Measurements from ENCODE around the gene OR52M1. TPM values are rescaled to one million over a fixed set of nuclear protein-coding genes. Genes with fewer than 3 reads are reported as not detected.

Gene OR52M1
- total and polyA plus RNA-seq, 4 experiments from 2014 or later, result not detected

- Histone ChIP-seq H3K27me3 (ENCODE audit: insufficient read depth, low read length) (no peaks in the 10 kb centered on the region), H3K36me3 (ENCODE audit: insufficient read depth, low read length) (no peaks in the 10 kb centered on the region), H3K4me1 (ENCODE audit: insufficient read depth, low read length) (no peaks in the 10 kb centered on the region), H3K4me3 (ENCODE audit: low read length in 2 of 2) (no peak overlapping the region), H3K27ac (ENCODE audit: low read depth, low read length) (no peak overlapping the region), H3K9me3 (ENCODE audit: control insufficient read depth in 1 of 2, low read length in 2 of 2) (no peaks in the 10 kb centered on the region)
- CTCF ChIA-PET (ENCODE audit: partially characterized antibody), result interaction anchor here (1.6 to 7.8 kb wide), 2 partner anchors 52 to 359 kb away, joined by 3 to 151 read pairs; no protein-coding TSS in a partner anchor
- Mint-ChIP-seq H3K36me3 (no peaks in the 10 kb centered on the region), H3K27me3 (peaks cover 3 to 7% of the 10 kb centered on the region in 2 donors), H3K4me3 (no peak overlapping the region), H3K4me1 (no peaks in the 10 kb centered on the region), H3K9me3 (no peaks in the 10 kb centered on the region), H3K27ac (no peak overlapping the region)
- POLR2A ChIA-PET (ENCODE audit: partially characterized antibody), result no interaction called here
- no peak for DNase-seq
- intact Hi-C loops (cut with micrococcal nuclease), result no loop called here
Observed at GRCh38 chr11:4543561-4543960, 1.4 kb upstream of the OR52M1 start.

DNA sequence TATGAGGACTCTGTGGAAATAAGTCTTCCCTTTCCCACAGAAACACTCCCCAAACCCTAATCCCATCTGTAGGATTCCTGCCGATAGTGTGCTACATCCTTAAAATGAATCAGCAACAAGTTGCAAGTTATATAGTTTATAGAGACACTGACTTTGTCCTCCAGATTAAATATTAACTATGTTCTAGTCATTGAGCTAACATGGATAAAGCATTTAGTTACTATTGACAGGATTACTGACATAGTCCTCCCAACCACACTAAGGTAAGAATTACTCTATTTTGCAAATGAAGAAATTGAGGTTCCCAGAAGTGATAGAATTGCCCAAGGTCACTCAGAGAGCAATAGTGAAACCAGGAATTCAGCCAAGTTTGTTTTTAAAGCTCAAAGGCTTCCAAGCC is 1.9 kb downstream of the OR52M1 start:
- Mint-ChIP-seq H3K27me3 (peaks cover 10 to 11% of the 10 kb centered on the region in 2 donors), H3K4me3 (no peak overlapping the region), H3K27ac (no peak overlapping the region), H3K36me3 (no peaks in the 10 kb centered on the region), H3K9me3 (peaks cover 0 to 3% (median 0%) of the 10 kb centered on the region in 8 donors), H3K4me1 (no peaks in the 10 kb centered on the region)
- Histone ChIP-seq H3K27me3 (ENCODE audit: insufficient read depth, low read length) (no peaks in the 10 kb centered on the region), H3K9me3 (ENCODE audit: control insufficient read depth in 1 of 2, low read length in 2 of 2) (no peaks in the 10 kb centered on the region), H3K4me3 (ENCODE audit: low read length in 2 of 2) (no peak overlapping the region), H3K4me1 (ENCODE audit: insufficient read depth, low read length) (no peaks in the 10 kb centered on the region), H3K27ac (ENCODE audit: low read depth, low read length) (no peak overlapping the region), H3K36me3 (ENCODE audit: insufficient read depth, low read length) (no peaks in the 10 kb centered on the region)
- no peak for DNase-seq
- intact Hi-C loops (cut with micrococcal nuclease), result no loop called here
- ChIA-PET CTCF (ENCODE audit: partially characterized antibody) (interaction anchor here (2.0 kb wide), 1 partner anchor 359 kb away, joined by 13 read pairs; no protein-coding TSS in a partner anchor), POLR2A (ENCODE audit: partially characterized antibody) (no interaction called here)

- ChIA-PET CTCF (ENCODE audit: partially characterized antibody) (interaction anchor here (2.0 kb wide), 1 partner anchor 360 kb away, joined by 13 read pairs; no protein-coding TSS in a partner anchor), POLR2A (ENCODE audit: partially characterized antibody) (no interaction called here)
- Histone ChIP-seq H3K4me1 (ENCODE audit: insufficient read depth, low read length) (no peaks in the 10 kb centered on the region), H3K36me3 (ENCODE audit: insufficient read depth, low read length) (no peaks in the 10 kb centered on the region), H3K9me3 (ENCODE audit: control insufficient read depth in 1 of 2, low read length in 2 of 2) (no peaks in the 10 kb centered on the region), H3K27ac (ENCODE audit: low read depth, low read length) (no peak overlapping the region), H3K27me3 (ENCODE audit: insufficient read depth, low read length) (no peaks in the 10 kb centered on the region), H3K4me3 (ENCODE audit: low read length in 2 of 2) (no peak overlapping the region)
- H3K27ac Mint-ChIP-seq, result no peak overlapping the region
- intact Hi-C loops (cut with micrococcal nuclease), result no loop called here
- no peak for DNase-seq
- no peaks in the 10 kb centered on the region for H3K4me1 Mint-ChIP-seq
- H3K36me3 Mint-ChIP-seq, result no peaks in the 10 kb centered on the region
- H3K4me3 Mint-ChIP-seq, result no peak overlapping the region
- H3K9me3 Mint-ChIP-seq, result peaks cover 0 to 3% (median 0%) of the 10 kb centered on the region in 8 donors
- H3K27me3 Mint-ChIP-seq, result peaks cover 9 to 11% of the 10 kb centered on the region in 2 donors
Observed at GRCh38 chr11:4547416-4547815, 2.4 kb downstream of the OR52M1 start.

DNA sequence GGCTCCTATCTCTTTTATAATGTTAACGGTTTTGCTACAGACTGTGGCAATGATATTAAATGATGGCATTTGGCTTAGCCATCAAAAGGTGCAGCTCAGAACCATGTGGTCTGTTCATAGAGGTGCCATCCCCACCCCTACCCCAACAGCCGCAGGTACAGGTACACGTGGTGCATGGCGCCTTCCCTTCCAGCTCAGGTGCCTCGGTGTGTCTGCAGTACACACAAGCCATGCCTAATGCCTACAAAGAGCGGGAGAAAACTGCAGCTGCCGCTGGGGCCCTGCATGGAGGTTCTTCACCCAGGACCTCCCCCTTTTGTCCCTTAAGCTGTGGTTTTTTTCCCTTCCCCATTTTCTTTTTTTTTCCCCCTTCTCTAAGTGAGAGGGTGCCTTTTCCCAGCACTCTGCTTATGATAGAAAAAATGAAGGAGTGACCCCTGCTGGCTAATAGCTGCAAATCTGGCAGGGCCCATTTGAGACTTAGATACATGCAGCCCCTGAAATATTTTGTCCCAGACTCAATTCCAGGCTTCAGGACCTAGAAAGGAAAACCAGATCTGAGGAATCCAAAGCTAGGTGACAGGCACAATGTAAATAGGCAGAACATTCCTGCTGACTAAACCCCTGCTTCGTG is 6.5 kb downstream of the OR52M1 start:
- Mint-ChIP-seq H3K36me3 (no peaks in the 10 kb centered on the region), H3K4me3 (no peak overlapping the region), H3K9me3 (peaks cover 0 to 3% (median under 1%) of the 10 kb centered on the region in 8 donors), H3K4me1 (no peaks in the 10 kb centered on the region), H3K27me3 (peaks cover 21 to 22% of the 10 kb centered on the region in 2 donors), H3K27ac (no peak overlapping the region)
- Histone ChIP-seq H3K27ac (ENCODE audit: low read depth, low read length) (no peak overlapping the region), H3K4me3 (ENCODE audit: low read length in 2 of 2) (no peak overlapping the region), H3K36me3 (ENCODE audit: insufficient read depth, low read length) (no peaks in the 10 kb centered on the region), H3K4me1 (ENCODE audit: insufficient read depth, low read length) (no peaks in the 10 kb centered on the region), H3K9me3 (ENCODE audit: control insufficient read depth in 1 of 2, low read length in 2 of 2) (no peaks in the 10 kb centered on the region), H3K27me3 (ENCODE audit: insufficient read depth, low read length) (peaks cover 3% of the 10 kb centered on the region)
- intact Hi-C loops (cut with micrococcal nuclease), result no loop called here
- ChIA-PET CTCF (ENCODE audit: partially characterized antibody) (interaction anchor here (1.1 to 1.5 kb wide), 3 partner anchors 10 to 364 kb away, joined by 4 to 5 read pairs (median 5); no protein-coding TSS in a partner anchor), POLR2A (ENCODE audit: partially characterized antibody) (no interaction called here)
- no peak for DNase-seq

DNA sequence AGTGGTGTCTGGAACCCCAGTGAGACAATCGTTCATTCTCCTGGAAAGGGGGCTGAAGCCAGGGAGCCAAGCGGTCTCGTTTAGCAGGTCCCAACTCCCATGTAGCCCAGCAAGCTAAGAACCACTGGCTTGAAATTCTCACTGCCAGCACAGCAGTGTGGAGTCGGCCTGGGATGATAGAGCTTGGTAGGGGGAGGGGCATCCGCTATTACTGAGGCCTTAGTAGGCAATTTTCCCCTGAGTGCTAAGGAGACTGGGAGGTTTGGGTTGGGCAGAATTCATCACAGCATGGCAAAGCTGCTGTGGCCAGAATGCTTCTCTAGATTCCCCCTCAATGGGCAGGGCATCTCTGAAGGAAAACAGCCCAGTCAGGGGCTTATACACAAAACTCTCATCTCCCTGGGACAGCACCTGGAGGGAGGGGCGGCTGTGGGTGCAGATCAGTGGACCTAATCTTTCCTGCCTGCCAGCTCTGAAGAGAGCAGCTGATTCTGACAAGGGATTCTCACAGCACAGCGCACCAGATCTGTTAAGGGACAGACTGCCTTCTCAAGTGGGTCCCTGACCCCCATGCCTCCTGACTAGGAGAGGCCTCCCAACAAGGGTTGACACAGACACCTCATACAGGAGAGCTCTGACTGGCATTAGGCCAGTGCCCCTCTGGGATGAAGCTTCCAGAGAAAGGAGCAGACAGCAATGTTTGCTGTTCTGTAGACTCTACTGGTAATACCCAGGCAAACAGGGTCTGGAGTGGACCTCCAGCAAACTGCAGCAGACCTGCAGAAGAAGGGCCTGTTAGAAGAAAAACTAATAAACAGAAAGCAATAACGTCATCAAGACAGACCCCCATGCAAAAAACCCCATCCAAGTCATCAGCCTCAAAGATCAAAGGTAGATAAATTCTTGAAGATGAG is 14.8 kb downstream of the OR52M1 start:
- Mint-ChIP-seq H3K4me3 (no peak overlapping the region), H3K4me1 (no peaks in the 10 kb centered on the region), H3K9me3 (peaks cover 0 to 18% (median 14%) of the 10 kb centered on the region in 8 donors), H3K36me3 (peaks cover 0 to 6% of the 10 kb centered on the region in 2 donors), H3K27ac (no peak overlapping the region), H3K27me3 (peaks cover 16 to 24% of the 10 kb centered on the region in 2 donors)
- ChIA-PET CTCF (ENCODE audit: partially characterized antibody) (interaction anchor here (1.4 kb wide), 1 partner anchor 20 kb away, joined by 4 read pairs; no protein-coding TSS in a partner anchor), POLR2A (ENCODE audit: partially characterized antibody) (no interaction called here)
- H3K36me3 ChIP-seq (ENCODE audit: insufficient read depth, low read length), result no peaks in the 10 kb centered on the region
- intact Hi-C loops (cut with micrococcal nuclease), result no loop called here
- no peak overlapping the region for H3K4me3 ChIP-seq (ENCODE audit: low read length in 2 of 2)
- H3K27me3 ChIP-seq (ENCODE audit: insufficient read depth, low read length), result no peaks in the 10 kb centered on the region
- H3K4me1 ChIP-seq (ENCODE audit: insufficient read depth, low read length), result no peaks in the 10 kb centered on the region
- no peak for DNase-seq
- no peaks in the 10 kb centered on the region for H3K9me3 ChIP-seq (ENCODE audit: control insufficient read depth in 1 of 2, low read length in 2 of 2)
- no peak overlapping the region for H3K27ac ChIP-seq (ENCODE audit: low read depth, low read length)

- intact Hi-C loops (cut with micrococcal nuclease), result no loop called here
- H3K4me3 Mint-ChIP-seq, result no peak overlapping the region
- ChIA-PET CTCF (ENCODE audit: partially characterized antibody) (no interaction called here), POLR2A (ENCODE audit: partially characterized antibody) (no interaction called here)
- peaks cover 15 to 24% of the 10 kb centered on the region in 2 donors for H3K27me3 Mint-ChIP-seq
- Histone ChIP-seq H3K4me3 (ENCODE audit: low read length in 2 of 2) (no peak overlapping the region), H3K9me3 (ENCODE audit: control insufficient read depth in 1 of 2, low read length in 2 of 2) (no peaks in the 10 kb centered on the region), H3K4me1 (ENCODE audit: insufficient read depth, low read length) (no peaks in the 10 kb centered on the region), H3K27ac (ENCODE audit: low read depth, low read length) (no peak overlapping the region), H3K36me3 (ENCODE audit: insufficient read depth, low read length) (no peaks in the 10 kb centered on the region), H3K27me3 (ENCODE audit: insufficient read depth, low read length) (no peaks in the 10 kb centered on the region)
- no peak for DNase-seq
- H3K27ac Mint-ChIP-seq, result no peak overlapping the region
- no peaks in the 10 kb centered on the region for H3K4me1 Mint-ChIP-seq
- H3K9me3 Mint-ChIP-seq, result peaks cover 0 to 18% (median 14%) of the 10 kb centered on the region in 8 donors
- H3K36me3 Mint-ChIP-seq, result peaks cover 0 to 6% of the 10 kb centered on the region in 2 donors
Observed at GRCh38 chr11:4560467-4560866, 15.5 kb downstream of the OR52M1 start.

- no peaks in the 10 kb centered on the region for H3K4me1 ChIP-seq (ENCODE audit: insufficient read depth, low read length)
- CTCF ChIA-PET (ENCODE audit: partially characterized antibody), result no interaction called here
- DNase-seq, result no peak
Observed at GRCh38 chr11:4565371-4565770, 20.4 kb downstream of the OR52M1 start.

More at GRCh38 chr11:4565371-4565770, 20.4 kb downstream of the OR52M1 start:
- Mint-ChIP-seq H3K27me3 (peaks cover 10 to 11% of the 10 kb centered on the region in 2 donors), H3K4me1 (no peaks in the 10 kb centered on the region), H3K27ac (no peak overlapping the region), H3K9me3 (peaks cover 0 to 18% (median 14%) of the 10 kb centered on the region in 8 donors), H3K4me3 (no peak overlapping the region), H3K36me3 (peaks cover 0 to 6% of the 10 kb centered on the region in 2 donors)
- H3K9me3 ChIP-seq (ENCODE audit: control insufficient read depth in 1 of 2, low read length in 2 of 2), result no peaks in the 10 kb centered on the region
- no peak overlapping the region for H3K27ac ChIP-seq (ENCODE audit: low read depth, low read length)
- no peak overlapping the region for H3K4me3 ChIP-seq (ENCODE audit: low read length in 2 of 2)
- intact Hi-C loops (cut with micrococcal nuclease), result no loop called here
- no peaks in the 10 kb centered on the region for H3K36me3 ChIP-seq (ENCODE audit: insufficient read depth, low read length)
- H3K27me3 ChIP-seq (ENCODE audit: insufficient read depth, low read length), result no peaks in the 10 kb centered on the region
- POLR2A ChIA-PET (ENCODE audit: partially characterized antibody), result no interaction called here

Data from CD4-positive, alpha-beta memory T cell (primary cell).